ENCODE data around the gene MARCHF3. TPM values are rescaled to one million over a fixed set of nuclear protein-coding genes. Genes with fewer than 3 reads are reported as not detected.

The MARCHF3 gene
- total RNA-seq, 1 donor from 2014 or later: 3.1 TPM

DNA sequence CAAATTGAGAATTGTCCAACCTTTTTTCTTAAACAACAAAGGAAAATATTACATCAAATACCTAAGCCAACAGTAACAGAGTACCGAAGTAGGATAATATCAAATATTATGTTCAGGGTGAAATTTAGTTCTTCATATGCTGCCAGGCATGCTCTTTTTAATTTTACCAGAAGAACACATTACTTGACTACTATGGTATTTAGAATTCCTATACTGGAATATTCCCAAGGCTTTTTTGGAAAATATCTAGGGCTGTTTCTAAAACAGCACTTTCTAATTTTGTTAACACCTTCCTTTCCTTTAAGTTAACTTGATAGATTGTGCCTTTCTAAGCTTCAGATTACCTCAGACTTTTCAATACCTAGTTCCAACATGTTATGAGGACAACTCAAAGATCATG lies 48.7 kb downstream of the MARCHF3 start:
- Mint-ChIP-seq H3K4me1 (no peaks in the 10 kb centered on the region), H3K36me3 (ENCODE audit: low read depth) (no peaks in the 10 kb centered on the region), H3K4me3 (no peak overlapping the region), H3K27me3 (ENCODE audit: low read depth) (no peaks in the 10 kb centered on the region), H3K27ac (ENCODE audit: unreplicated experiment) (no peak overlapping the region), H3K9me3 (no peaks in the 10 kb centered on the region)
- TF ChIP-seq, protein P1, sequence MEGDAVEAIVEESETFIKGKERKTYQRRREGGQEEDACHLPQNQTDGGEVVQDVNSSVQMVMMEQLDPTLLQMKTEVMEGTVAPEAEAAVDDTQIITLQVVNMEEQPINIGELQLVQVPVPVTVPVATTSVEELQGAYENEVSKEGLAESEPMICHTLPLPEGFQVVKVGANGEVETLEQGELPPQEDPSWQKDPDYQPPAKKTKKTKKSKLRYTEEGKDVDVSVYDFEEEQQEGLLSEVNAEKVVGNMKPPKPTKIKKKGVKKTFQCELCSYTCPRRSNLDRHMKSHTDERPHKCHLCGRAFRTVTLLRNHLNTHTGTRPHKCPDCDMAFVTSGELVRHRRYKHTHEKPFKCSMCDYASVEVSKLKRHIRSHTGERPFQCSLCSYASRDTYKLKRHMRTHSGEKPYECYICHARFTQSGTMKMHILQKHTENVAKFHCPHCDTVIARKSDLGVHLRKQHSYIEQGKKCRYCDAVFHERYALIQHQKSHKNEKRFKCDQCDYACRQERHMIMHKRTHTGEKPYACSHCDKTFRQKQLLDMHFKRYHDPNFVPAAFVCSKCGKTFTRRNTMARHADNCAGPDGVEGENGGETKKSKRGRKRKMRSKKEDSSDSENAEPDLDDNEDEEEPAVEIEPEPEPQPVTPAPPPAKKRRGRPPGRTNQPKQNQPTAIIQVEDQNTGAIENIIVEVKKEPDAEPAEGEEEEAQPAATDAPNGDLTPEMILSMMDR (conservative IDR thresholded peaks at IDR 0.05): no peak
- DNase-seq (ENCODE audit: low read depth, low spot score): no peak

DNA sequence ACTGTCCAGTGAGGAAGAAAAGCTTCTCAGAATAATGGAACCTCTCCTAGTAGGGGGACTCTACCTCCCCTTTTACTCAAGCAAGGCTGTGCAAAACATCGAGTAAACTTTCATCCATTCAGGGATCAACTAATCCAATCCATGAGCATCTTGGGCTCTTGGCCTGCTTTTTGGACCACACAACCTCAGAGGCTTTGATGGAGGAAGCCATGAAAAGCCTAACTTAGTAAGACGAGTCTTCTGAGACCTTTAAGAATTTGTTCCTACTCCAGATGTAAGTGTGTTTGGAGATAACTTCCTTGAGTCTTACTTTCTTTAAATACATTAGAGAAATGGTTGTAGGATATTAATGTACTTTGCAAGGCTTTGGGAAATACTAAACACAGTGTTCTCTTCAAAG lies 49.1 kb downstream of the MARCHF3 start:
- Mint-ChIP-seq H3K4me1 (no peaks in the 10 kb centered on the region), H3K4me3 (no peak overlapping the region), H3K27ac (ENCODE audit: unreplicated experiment) (no peak overlapping the region), H3K27me3 (ENCODE audit: low read depth) (no peaks in the 10 kb centered on the region), H3K9me3 (no peaks in the 10 kb centered on the region), H3K36me3 (ENCODE audit: low read depth) (no peaks in the 10 kb centered on the region)
- TF ChIP-seq, protein P1 (conservative IDR thresholded peaks at IDR 0.05): no peak
- DNase-seq (ENCODE audit: low read depth, low spot score): no peak

DNA sequence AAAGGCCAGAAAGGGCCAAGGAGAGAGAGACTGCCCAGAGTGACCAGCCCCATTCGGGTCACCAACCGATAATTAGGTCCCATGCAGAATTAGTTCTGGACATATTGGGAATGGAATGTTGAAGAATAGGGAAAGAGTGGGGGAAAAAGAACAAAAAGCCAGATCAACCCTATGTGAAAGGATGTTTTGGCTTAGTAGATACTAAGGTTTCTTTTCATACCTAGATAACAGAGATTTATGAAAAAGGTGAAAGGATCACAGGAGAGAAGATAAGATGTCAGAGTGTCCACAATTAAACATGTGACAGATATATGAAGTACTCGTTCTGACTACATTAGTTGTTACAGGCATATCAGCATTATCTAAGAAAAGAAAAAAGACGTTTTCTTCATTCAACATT lies 52.1 kb downstream of the MARCHF3 start:
- H3K4me1 Mint-ChIP-seq: peaks cover 5% of the 10 kb centered on the region
- H3K4me3 Mint-ChIP-seq: no peak overlapping the region
- no peak overlapping the region for H3K27ac Mint-ChIP-seq (ENCODE audit: unreplicated experiment)
- no peaks in the 10 kb centered on the region for H3K9me3 Mint-ChIP-seq
- no peak for DNase-seq (ENCODE audit: low read depth, low spot score)
- TF ChIP-seq, protein P1 (conservative IDR thresholded peaks at IDR 0.05): no peak
- H3K36me3 Mint-ChIP-seq (ENCODE audit: low read depth): no peaks in the 10 kb centered on the region
- H3K27me3 Mint-ChIP-seq (ENCODE audit: low read depth): no peaks in the 10 kb centered on the region

DNA sequence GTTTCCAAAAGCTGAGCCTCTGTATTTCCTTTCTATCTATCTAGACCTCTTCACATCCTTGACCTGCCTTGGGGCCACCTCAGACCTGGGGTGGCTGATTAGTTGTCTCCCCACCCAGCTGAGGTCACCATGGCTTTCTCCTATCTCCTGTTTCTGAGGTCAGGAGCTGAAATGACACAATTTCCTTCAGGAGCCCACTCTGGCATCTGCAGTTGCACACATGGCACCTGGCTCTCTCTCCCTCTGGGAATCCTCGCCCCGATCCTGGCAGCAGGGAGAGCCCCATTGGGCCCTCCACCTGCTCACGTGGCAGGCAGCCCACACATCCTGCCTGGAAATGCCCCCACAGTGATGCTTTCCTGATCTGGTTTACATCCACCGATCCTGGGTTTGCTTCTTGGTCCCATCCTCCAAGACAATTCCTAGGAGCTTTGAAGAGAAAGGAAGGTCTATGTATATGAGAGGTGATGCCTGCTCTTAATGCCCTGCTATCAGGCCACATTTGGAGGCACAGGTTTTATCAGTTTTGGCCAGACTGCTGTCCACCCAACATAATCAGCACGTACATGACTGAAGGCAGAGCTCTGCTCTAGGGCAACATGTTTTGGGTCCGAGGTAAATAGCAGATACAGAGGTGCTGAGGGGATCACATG lies 53.7 kb downstream of the MARCHF3 start:
- Mint-ChIP-seq H3K27me3 (ENCODE audit: low read depth) (no peaks in the 10 kb centered on the region), H3K4me3 (no peak overlapping the region), H3K9me3 (no peaks in the 10 kb centered on the region), H3K4me1 (peaks cover 5% of the 10 kb centered on the region), H3K27ac (ENCODE audit: unreplicated experiment) (no peak overlapping the region), H3K36me3 (ENCODE audit: low read depth) (no peaks in the 10 kb centered on the region)
- TF ChIP-seq, protein P1 (conservative IDR thresholded peaks at IDR 0.05): no peak
- DNase-seq (ENCODE audit: low read depth, low spot score): no peak

DNA sequence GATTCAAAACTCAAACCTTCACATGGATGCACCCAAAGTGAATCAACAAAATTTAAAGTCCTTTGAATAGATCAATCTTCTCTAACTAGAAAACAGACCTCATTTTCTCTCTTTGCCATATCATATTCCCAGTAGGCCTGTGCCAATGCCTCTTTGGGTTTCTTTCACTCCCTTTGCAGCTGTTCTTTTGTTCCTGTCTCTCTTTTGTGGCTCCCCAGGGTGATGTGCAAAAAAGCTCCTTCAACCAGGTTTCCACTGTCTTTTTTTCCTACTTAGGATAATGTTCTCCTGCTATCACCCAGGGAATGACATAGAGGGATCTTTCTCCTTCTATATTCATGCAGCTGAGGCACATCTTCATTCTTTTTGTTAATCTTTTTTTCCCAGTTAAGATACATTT lies 54.6 kb downstream of the MARCHF3 start:
- no peaks in the 10 kb centered on the region for H3K36me3 Mint-ChIP-seq (ENCODE audit: low read depth)
- H3K4me1 Mint-ChIP-seq: peaks cover 5% of the 10 kb centered on the region
- no peak for DNase-seq (ENCODE audit: low read depth, low spot score)
- H3K27ac Mint-ChIP-seq (ENCODE audit: unreplicated experiment): no peak overlapping the region
- H3K4me3 Mint-ChIP-seq: no peak overlapping the region
- H3K27me3 Mint-ChIP-seq (ENCODE audit: low read depth): no peaks in the 10 kb centered on the region
- TF ChIP-seq, protein P1 (conservative IDR thresholded peaks at IDR 0.05): no peak
- no peaks in the 10 kb centered on the region for H3K9me3 Mint-ChIP-seq
